Endothelial cell of umbilical vein (primary cell): Measurements from ENCODE around the gene SATB2. TPM values are rescaled to one million over a fixed set of nuclear protein-coding genes. Genes with fewer than 3 reads are reported as not detected.

Source experiments
- BruUV-seq: library from RNA; stranded (reverse); fragments of 400-500 nt; replicated peaks from 2 replicates; lab custom pipeline; 2021; lab: Mats Ljungman, UMichigan
- CTCF ChIA-PET: fragments of 300-600, 350-600 bp; sonication (Branson Sonifier 250); formaldehyde crosslinking; loops from one replicate; lab custom pipeline; 2021; ENCODE audit warnings: antibody characterized with exemption, inconsistent platforms; lab: Charles Lee
- POLR2A ChIA-PET: fragments of 300-600, 350-600 bp; sonication (Branson Sonifier 250); formaldehyde crosslinking; loops from one replicate; lab custom pipeline; 2021; ENCODE audit warnings: antibody characterized with exemption, inconsistent platforms; lab: Charles Lee
- DNase-seq: peaks from one replicate; pipeline ENCODE4 v3.0.0-alpha.2; 2011; ENCODE audit warnings: low read depth, low spot score
- FAIRE-seq: peaks from 2 replicates; lab custom pipeline; 2011; peaks lifted over from hg19 to GRCh38; lab: Jason Lieb, UNC
- H2AFZ ChIP-seq: 2 replicates; pipeline ENCODE4 v1.6.0; 2012; ENCODE audit warnings: low read depth, low read length, control low read depth, inconsistent platforms
- H3K27ac ChIP-seq: 2 replicates; pipeline ENCODE4 v1.5.1; 2011; ENCODE audit warnings: low read depth, mild to moderate bottlenecking, control low read depth, low read length, moderate library complexity; ENCODE audit not compliant: insufficient read depth
- H3K27me3 ChIP-seq, 2 experiments: 2 replicates each; pipeline versions ENCODE4 v1.6.0 to v1.6.1; 2011; ENCODE audit warnings: low read length in 2 of 2, mixed read lengths in 1 of 2; ENCODE audit not compliant: control insufficient read depth in 2 of 2, insufficient read depth in 2 of 2
- H3K36me3 ChIP-seq, 2 experiments: 2 replicates in 1 of 2; 3 replicates in 1 of 2; pipeline ENCODE4 v1.5.1; 2011; ENCODE audit warnings: low read length in 2 of 2, mild to moderate bottlenecking in 1 of 2, moderate library complexity in 1 of 2; ENCODE audit not compliant: control insufficient read depth in 2 of 2, insufficient read depth in 2 of 2; ENCODE audit errors: extremely low read depth in 1 of 2
- H3K4me1 ChIP-seq: 3 replicates; pipeline ENCODE4 v1.5.1; 2011; ENCODE audit warnings: mild to moderate bottlenecking, low read length; ENCODE audit not compliant: control insufficient read depth, insufficient read depth; ENCODE audit errors: extremely low read depth
- H3K4me2 ChIP-seq: 2 replicates; pipeline ENCODE4 v1.6.1; 2011; ENCODE audit warnings: low read length, control low read depth, mixed read lengths; ENCODE audit not compliant: insufficient read depth
- H3K4me3 ChIP-seq, 3 experiments: fragments of 200-600 bp in 1 of 3; sonication (generic), shearing (Covaris generic) in 1 of 3; replicated peaks in 1 of 3; 2 replicates each; pipeline ENCODE4 v1.5.1; 2011 to 2016; ENCODE audit warnings: control low read depth in 3 of 3, low read length in 3 of 3, mild to moderate bottlenecking in 2 of 3, inconsistent platforms in 1 of 3, low read depth in 1 of 3, moderate library complexity in 1 of 3; ENCODE audit not compliant: insufficient read depth in 1 of 3
- H3K79me2 ChIP-seq: 2 replicates; pipeline ENCODE4 v1.6.0; 2012; ENCODE audit warnings: low read length, inconsistent platforms; ENCODE audit not compliant: control insufficient read depth, insufficient read depth
- H3K9ac ChIP-seq: replicated peaks from 2 replicates; pipeline ENCODE3; 2011; ENCODE audit warnings: low read length, control low read depth; ENCODE audit not compliant: insufficient read depth; ENCODE audit errors: extremely low read depth
- H3K9me1 ChIP-seq: replicated peaks from 3 replicates; pipeline ENCODE4 v1.6.0; 2011; ENCODE audit warnings: mild to moderate bottlenecking, low read length; ENCODE audit not compliant: control insufficient read depth, insufficient read depth; ENCODE audit errors: extremely low read depth
- H3K9me3 ChIP-seq: replicated peaks from 2 replicates; pipeline ENCODE4 v1.5.1; 2012; ENCODE audit warnings: low read length, inconsistent platforms; ENCODE audit not compliant: control insufficient read depth, insufficient read depth
- H4K20me1 ChIP-seq: replicated peaks from 2 replicates; pipeline ENCODE3; 2011; ENCODE audit warnings: mild to moderate bottlenecking, low read length; ENCODE audit not compliant: control insufficient read depth, insufficient read depth; ENCODE audit errors: extremely low read depth
- CTCF ChIP-seq, 2 donors: IDR thresholded peaks; 1 replicate in 1 of 2; 2 replicates in 1 of 2; pipeline ENCODE4 v1.5.1; 2011; ENCODE audit warnings: low read length in 2 of 2, mild to moderate bottlenecking in 2 of 2, moderate library complexity in 2 of 2, control low read depth in 1 of 2, inconsistent platforms in 1 of 2, low read depth in 1 of 2; ENCODE audit not compliant: insufficient read depth in 1 of 2; ENCODE audit errors: extremely low read depth in 1 of 2
- EZH2 ChIP-seq: IDR thresholded peaks from 2 replicates; pipeline ENCODE4 v1.6.1; 2012; ENCODE audit warnings: borderline replicate concordance, low read depth, mild to moderate bottlenecking, moderate library complexity, low read length, inconsistent platforms; ENCODE audit not compliant: severe bottlenecking
- FOS ChIP-seq: IDR thresholded peaks from 2 replicates; pipeline ENCODE4 v1.6.1; 2011; ENCODE audit warnings: mild to moderate bottlenecking, low read length, moderate library complexity, borderline replicate concordance; ENCODE audit not compliant: insufficient read depth
- GATA2 ChIP-seq: IDR thresholded peaks from 2 replicates; pipeline ENCODE4 v1.7.0; 2011; ENCODE audit warnings: low read depth, mild to moderate bottlenecking, moderate library complexity, mixed read lengths, low read length; ENCODE audit not compliant: insufficient read length, insufficient read depth
- JUN ChIP-seq: IDR thresholded peaks from 2 replicates; pipeline ENCODE4 v1.6.1; 2011; ENCODE audit warnings: borderline replicate concordance, low read depth; ENCODE audit not compliant: insufficient read length, insufficient read depth
- MAX ChIP-seq: IDR thresholded peaks from 2 replicates; pipeline ENCODE4 v1.6.1; 2011; ENCODE audit not compliant: insufficient read depth, insufficient read length
- MYC ChIP-seq: IDR thresholded peaks from one replicate; pipeline ENCODE4 v1.6.1; 2011; ENCODE audit warnings: mild to moderate bottlenecking, low read depth, low read length
- POLR2A ChIP-seq: IDR thresholded peaks from 2 replicates; pipeline ENCODE4 v1.6.1; 2012; ENCODE audit warnings: low read depth, mild to moderate bottlenecking, control low read depth, low read length
- POLR2AphosphoS5 ChIP-seq: IDR thresholded peaks from 2 replicates; pipeline ENCODE4 v1.6.1; 2012; ENCODE audit warnings: low read depth, mild to moderate bottlenecking, control low read depth, low read length, moderate library complexity; ENCODE audit not compliant: insufficient read depth
- dilution Hi-C: fragments of 300-500 bp; cut with MboI; formaldehyde crosslinking; loops from one replicate; pipeline ENCODE4 v1.15.0; 2019; ENCODE audit warnings: low sequenced_read_pairs; ENCODE audit not compliant: extremely low pct_ligation_motif_present
- intact Hi-C: fragments of 100-400 bp; cut with micrococcal nuclease; formaldehyde crosslinking; loops from one replicate; pipeline ENCODE4 v1.10.0; 2022
- polyA plus RNA-seq, 4 experiments: library from polyadenylated mRNA; depleted of rRNA in 3 of 4; stranded (reverse) in 3 of 4; unstranded in 1 of 4; fragments of >200 nt; gene quantifications; 2 replicates each; pipeline versions ENCODE4 v1.2.1 to v1.2.3, GENCODE V29; 2011 to 2012; ENCODE audit warnings: missing spikeins in 1 of 4
- total RNA-seq: library from RNA; stranded (reverse); gene quantifications from 2 replicates; pipeline ENCODE4 v1.2.3, GENCODE V29; 2021

The SATB2 gene
- total and polyA plus RNA-seq, 2 donors (not counting 3 experiments of a cell fraction or from before 2014, with no cell fraction given): 0.47 to 1.1 TPM

DNA sequence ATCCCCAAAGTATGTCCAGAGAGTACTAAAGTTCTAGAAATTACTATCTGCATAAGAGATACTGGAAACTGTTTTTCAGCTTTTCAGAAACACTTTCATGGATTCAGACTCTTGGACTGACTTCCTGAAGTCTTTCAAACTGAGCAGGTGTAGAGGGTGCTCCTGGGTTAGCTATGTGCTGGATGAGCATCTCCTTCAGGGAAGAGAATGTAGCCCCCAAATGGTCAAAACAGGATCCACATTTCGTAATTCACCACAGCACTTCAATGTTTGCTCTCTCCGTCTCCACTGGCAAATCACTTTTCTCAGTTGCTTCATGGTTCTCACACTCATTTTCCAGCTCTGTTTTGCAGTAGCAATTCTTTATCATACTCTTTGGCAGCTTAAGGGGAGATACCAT, 23.2 kb upstream of the SATB2 start:
- TF ChIP-seq JUN (no peak), CTCF (IDR thresholded peaks at IDR 0.05; ENCODE audit: extremely low read depth in 1 of 2, insufficient read depth in 1 of 2, low read depth in 1 of 2, low read length in 2 of 2) (no peak), EZH2 (no peak), FOS (no peak), GATA2 (no peak), MYC (no peak), POLR2A (no peak), POLR2AphosphoS5 (no peak), MAX (no peak)
- intact Hi-C loops: no loop called here
- Histone ChIP-seq H3K9me1 (no peaks in the 10 kb centered on the region), H3K9me3 (no peaks in the 10 kb centered on the region), H3K9ac (no peak overlapping the region), H3K4me2 (no peak overlapping the region), H3K79me2 (no peaks in the 10 kb centered on the region), H3K36me3 (no peaks in the 10 kb centered on the region), H3K4me3 (no peak overlapping the region), H3K27me3 (peaks cover 0 to 6% of the 10 kb centered on the region in 2 experiments), H2AFZ (no peak overlapping the region), H4K20me1 (no peaks in the 10 kb centered on the region), H3K4me1 (no peaks in the 10 kb centered on the region), H3K27ac (no peak overlapping the region)
- no peak for DNase-seq
- ChIA-PET CTCF (interaction anchor here (1.2 to 3.2 kb wide), 5 partner anchors 14 to 1166 kb away, joined by 3 to 12 read pairs (median 3); no protein-coding TSS in a partner anchor), POLR2A (no interaction called here)
- no TSS peak for BruUV-seq
- FAIRE-seq: no peak
- dilution Hi-C loops: no loop called here
